Naive thymus-derived CD8-positive, alpha-beta T cell (primary cell): ENCODE results near the gene FBXO33. TPM values are rescaled to one million over a fixed set of nuclear protein-coding genes. Genes with fewer than 3 reads are reported as not detected.

ENCODE experiments used
- ATAC-seq, 2 donors: fragments of 150-1000 bp; cut with Tn5 transposase in 1 of 2; sonication (Bioruptor Pico), chemical (Tn5 transposase) in 1 of 2; 1 replicate in 1 of 2; 2 replicates in 1 of 2; pipeline ENCODE4 v1.10.0; 2021; ENCODE audit warnings: mild to moderate bottlenecking in 2 of 2, moderate library complexity in 2 of 2
- POLR2A ChIA-PET: fragments of 350-600 bp; sonication (Branson Sonifier 250); formaldehyde crosslinking; loops from one replicate; lab custom pipeline; 2021; ENCODE audit warnings: antibody characterized with exemption; lab: Charles Lee
- DNase-seq, 10 donors: peaks; one replicate each; pipeline versions ENCODE4 v3.0.0 to v3.0.0-alpha.2; 2020 to 2022
- H3K27ac Mint-ChIP-seq, 10 donors: one replicate each; pipeline ENCODE4 v1.8.0; 2020 to 2022; ENCODE audit warnings: mild to moderate bottlenecking in 10 of 10, mixed read lengths in 10 of 10, moderate library complexity in 4 of 10, inconsistent platforms in 1 of 10
- H3K27me3 Mint-ChIP-seq, 5 donors: one replicate each; pipeline ENCODE4 v1.8.0; 2021 to 2022; ENCODE audit warnings: mixed read lengths in 5 of 5
- H3K36me3 Mint-ChIP-seq, 3 donors: one replicate each; pipeline ENCODE4 v1.8.0; 2020 to 2022; ENCODE audit warnings: mixed read lengths in 3 of 3, mild to moderate bottlenecking in 2 of 3, inconsistent platforms in 1 of 3
- H3K4me1 Mint-ChIP-seq, 4 donors: one replicate each; pipeline ENCODE4 v1.8.0; 2021 to 2022; ENCODE audit warnings: mixed read lengths in 4 of 4
- H3K4me3 Mint-ChIP-seq, 10 donors: one replicate each; pipeline ENCODE4 v1.8.0; 2020 to 2022; ENCODE audit warnings: mild to moderate bottlenecking in 10 of 10, mixed read lengths in 10 of 10, moderate library complexity in 6 of 10, inconsistent platforms in 1 of 10
- H3K9me3 Mint-ChIP-seq, 9 donors: one replicate each; pipeline ENCODE4 v1.8.0; 2020 to 2022; ENCODE audit warnings: mixed read lengths in 9 of 9, mild to moderate bottlenecking in 3 of 9, inconsistent platforms in 1 of 9, moderate library complexity in 1 of 9
- polyA plus RNA-seq, 3 donors: library from polyadenylated mRNA; unstranded; fragments of 300-500 nt; fragmentation: Illumina TruSeq; gene quantifications; one replicate each; pipeline ENCODE4 v1.2.3, GENCODE V29; 2021
- total RNA-seq, 8 experiments: library from RNA in 2 of 8; stranded (reverse) in 2 of 8; gene quantifications; one replicate each; pipeline ENCODE4 v1.2.3 and lab custom pipeline; 2021 to 2026

The FBXO33 gene
- total and polyA plus RNA-seq, 5 experiments from 2014 or later: 14.7 to 31.6 (median 24.1) TPM

- peaks cover 0 to 6% (median 3%) of the 10 kb centered on the region in 3 donors for H3K36me3 Mint-ChIP-seq
- H3K9me3 Mint-ChIP-seq: peaks cover 0 to 3% (median 0%) of the 10 kb centered on the region in 9 donors
- peaks cover 0 to 3% (median 0%) of the 10 kb centered on the region in 4 donors for H3K4me1 Mint-ChIP-seq
- H3K27ac Mint-ChIP-seq: no peak overlapping the region
- ATAC-seq: no peak
- H3K27me3 Mint-ChIP-seq: peaks cover 0 to under 1% (median 0%) of the 10 kb centered on the region in 5 donors
- POLR2A ChIA-PET: no interaction called here
- DNase-seq: no peak
- no peak overlapping the region for H3K4me3 Mint-ChIP-seq
Observed at GRCh38 chr14:39446131-39446744, 14.0 kb upstream of the FBXO33 start.

GRCh38 chr14:39442293-39442692, 10.1 kb upstream of the FBXO33 start:
- Mint-ChIP-seq H3K27ac (peak overlapping the region in 1 of 10 donors; percentile 11), H3K27me3 (no peaks in the 10 kb centered on the region), H3K4me1 (peaks cover 0 to 3% (median 0%) of the 10 kb centered on the region in 4 donors), H3K9me3 (peaks cover 0 to 3% (median 0%) of the 10 kb centered on the region in 9 donors), H3K4me3 (no peak overlapping the region), H3K36me3 (peaks cover 0 to 14% (median 3%) of the 10 kb centered on the region in 3 donors)
- ATAC-seq (no peak), DNase-seq (no peak)
- POLR2A ChIA-PET: no interaction called here

- Mint-ChIP-seq H3K27me3 (no peaks in the 10 kb centered on the region), H3K9me3 (peaks cover 0 to 3% (median 0%) of the 10 kb centered on the region in 9 donors), H3K4me3 (no peak overlapping the region), H3K36me3 (peaks cover 0 to 14% (median 3%) of the 10 kb centered on the region in 3 donors), H3K4me1 (peaks cover 0 to 2% (median 0%) of the 10 kb centered on the region in 4 donors), H3K27ac (no peak overlapping the region)
- POLR2A ChIA-PET: no interaction called here
- DNase-seq (no peak), ATAC-seq (no peak)
Observed at GRCh38 chr14:39441805-39442204, 9.6 kb upstream of the FBXO33 start.

GRCh38 chr14:39440975-39441374, 8.7 kb upstream of the FBXO33 start:
- DNase-seq (no peak), ATAC-seq (no peak)
- no peak overlapping the region for H3K4me3 Mint-ChIP-seq
- POLR2A ChIA-PET: no interaction called here
- H3K4me1 Mint-ChIP-seq: peaks cover 0 to 2% (median 0%) of the 10 kb centered on the region in 4 donors
- no peaks in the 10 kb centered on the region for H3K27me3 Mint-ChIP-seq
- peaks cover 0 to 14% (median 3%) of the 10 kb centered on the region in 3 donors for H3K36me3 Mint-ChIP-seq
- peaks cover 0 to 3% (median 0%) of the 10 kb centered on the region in 9 donors for H3K9me3 Mint-ChIP-seq
- peak overlapping the region in 1 of 10 donors; percentile 5 for H3K27ac Mint-ChIP-seq

GRCh38 chr14:39435241-39435640, 3.0 kb upstream of the FBXO33 start:
- Mint-ChIP-seq H3K4me3 (no peak overlapping the region), H3K9me3 (no peaks in the 10 kb centered on the region), H3K27me3 (no peaks in the 10 kb centered on the region), H3K27ac (peak overlapping the region in 1 of 10 donors; percentile 30), H3K36me3 (peaks cover 0 to 3% (median 2%) of the 10 kb centered on the region in 3 donors), H3K4me1 (peaks cover 10 to 21% (median 17%) of the 10 kb centered on the region in 4 donors)
- POLR2A ChIA-PET: interaction anchor here (1.5 kb wide), 1 partner anchor 332 kb away, joined by 3 read pairs; the partner anchor contains the start of gene SEC23A
- DNase-seq (no peak), ATAC-seq (no peak)

GRCh38 chr14:39434401-39434800, 2.2 kb upstream of the FBXO33 start:
- Mint-ChIP-seq H3K4me3 (peak overlapping the region in 1 of 10 donors; percentile 26), H3K4me1 (peaks cover 14 to 29% (median 26%) of the 10 kb centered on the region in 4 donors), H3K27ac (no peak overlapping the region), H3K27me3 (no peaks in the 10 kb centered on the region), H3K9me3 (no peaks in the 10 kb centered on the region), H3K36me3 (peaks cover 0 to 4% (median 2%) of the 10 kb centered on the region in 3 donors)
- DNase-seq: no peak
- POLR2A ChIA-PET: interaction anchor here (0.7 to 4.9 kb wide), 3 partner anchors 54 to 331 kb away, joined by 3 to 71 read pairs (median 3); partner anchors contain the start of gene SEC23A
- ATAC-seq: no peak

GRCh38 chr14:39433452-39433813, 1.2 kb upstream of the FBXO33 start:
- POLR2A ChIA-PET: interaction anchor here (0.7 to 4.9 kb wide), 5 partner anchors 166 to 359 kb away, joined by 4 to 71 read pairs (median 29); partner anchors contain the start of genes SEC23A and TRAPPC6B
- DNase-seq (no peak), ATAC-seq (no peak)
- H3K36me3 Mint-ChIP-seq: peaks cover 0 to 4% (median 2%) of the 10 kb centered on the region in 3 donors
- peak overlapping the region; percentile 83 to 100 (median 99) for H3K4me3 Mint-ChIP-seq
- H3K9me3 Mint-ChIP-seq: no peaks in the 10 kb centered on the region
- peak overlapping the region; percentile 94 to 100 (median 100) for H3K27ac Mint-ChIP-seq
- peaks cover 19 to 39% (median 35%) of the 10 kb centered on the region in 4 donors for H3K4me1 Mint-ChIP-seq
- H3K27me3 Mint-ChIP-seq: no peaks in the 10 kb centered on the region

GRCh38 chr14:39432619-39433451, 602 bp upstream of the FBXO33 start:
- DNase-seq (peak in 6 of 10 donors; percentile 64 to 84 (median 69)), ATAC-seq (peak; percentile 48 to 62)
- Mint-ChIP-seq H3K27me3 (no peaks in the 10 kb centered on the region), H3K27ac (peak overlapping the region; percentile 94 to 100 (median 100)), H3K4me3 (peak overlapping the region; percentile 83 to 100 (median 99)), H3K36me3 (peaks cover 0 to 4% (median 2%) of the 10 kb centered on the region in 3 donors), H3K4me1 (peaks cover 21 to 45% (median 39%) of the 10 kb centered on the region in 4 donors), H3K9me3 (no peaks in the 10 kb centered on the region)
- POLR2A ChIA-PET: interaction anchor here (0.6 to 4.9 kb wide), 19 partner anchors 10 to 1356 kb away, joined by 3 to 71 read pairs (median 5); partner anchors contain the start of genes GEMIN2, PNN, SEC23A and TRAPPC6B

- peak; percentile 5 to 12 for ATAC-seq
- H3K36me3 Mint-ChIP-seq: peaks cover 0 to 4% (median 0%) of the 10 kb centered on the region in 3 donors
- H3K27me3 Mint-ChIP-seq: no peaks in the 10 kb centered on the region
- POLR2A ChIA-PET: interaction anchor here (0.5 to 4.9 kb wide), 19 partner anchors 9 to 1551 kb away, joined by 3 to 71 read pairs (median 5); partner anchors contain the start of genes GEMIN2, PNN, SEC23A and TRAPPC6B
- peak; percentile 32 to 76 (median 47) for DNase-seq
- no peaks in the 10 kb centered on the region for H3K9me3 Mint-ChIP-seq
- peak overlapping the region; percentile 88 to 100 (median 99) for H3K4me3 Mint-ChIP-seq
- peaks cover 27 to 56% (median 47%) of the 10 kb centered on the region in 4 donors for H3K4me1 Mint-ChIP-seq
- peak overlapping the region; percentile 100 for H3K27ac Mint-ChIP-seq
Observed at GRCh38 chr14:39431416-39432178, 636 bp downstream of the FBXO33 start.

- Mint-ChIP-seq H3K27ac (peak overlapping the region; percentile 92 to 100 (median 97)), H3K4me1 (peaks cover 32 to 61% (median 54%) of the 10 kb centered on the region in 4 donors), H3K27me3 (no peaks in the 10 kb centered on the region), H3K36me3 (peaks cover 0 to 8% (median 0%) of the 10 kb centered on the region in 3 donors), H3K9me3 (no peaks in the 10 kb centered on the region), H3K4me3 (peak overlapping the region; percentile 88 to 100 (median 98))
- POLR2A ChIA-PET: interaction anchor here (1.3 to 4.9 kb wide), 11 partner anchors 8 to 328 kb away, joined by 3 to 71 read pairs (median 13); partner anchors contain the start of genes GEMIN2, PNN, SEC23A and TRAPPC6B
- ATAC-seq (no peak), DNase-seq (no peak)
Observed at GRCh38 chr14:39430762-39431415, 1.3 kb downstream of the FBXO33 start.

GRCh38 chr14:39428118-39428517, 4.1 kb downstream of the FBXO33 start:
- H3K4me3 Mint-ChIP-seq: peak overlapping the region; percentile 4 to 99 (median 72)
- H3K9me3 Mint-ChIP-seq: no peaks in the 10 kb centered on the region
- ATAC-seq: no peak
- no peaks in the 10 kb centered on the region for H3K27me3 Mint-ChIP-seq
- H3K36me3 Mint-ChIP-seq: peaks cover 0 to 8% (median 0%) of the 10 kb centered on the region in 3 donors
- peaks cover 35 to 78% (median 72%) of the 10 kb centered on the region in 4 donors for H3K4me1 Mint-ChIP-seq
- H3K27ac Mint-ChIP-seq: peak overlapping the region in 5 of 10 donors; percentile 24 to 41 (median 26)
- POLR2A ChIA-PET: no interaction called here
- DNase-seq: no peak
